ENCODE data around the gene CENATAC.

DNA sequence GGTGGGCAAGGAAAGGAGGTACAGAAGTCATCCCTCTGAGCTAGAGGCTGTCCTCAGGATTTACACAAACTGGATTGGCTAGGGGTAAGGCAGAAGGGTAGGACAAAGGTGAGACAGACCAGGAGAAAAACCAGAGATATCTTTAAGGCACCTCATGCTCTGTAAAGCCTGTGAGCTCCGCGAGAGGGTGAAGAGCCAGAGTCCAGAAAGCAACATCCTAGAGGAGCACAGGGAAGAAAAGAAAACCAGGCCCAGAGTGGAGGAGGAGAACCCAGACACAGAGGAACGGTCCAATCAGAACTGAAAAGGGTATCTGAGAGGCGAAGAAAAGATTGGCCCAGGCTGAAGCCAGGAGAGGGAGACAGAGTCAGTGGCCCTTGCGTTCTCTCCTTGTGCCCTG lies 27.6 kb downstream of the CENATAC start:
- TF ChIP-seq, protein P1, sequence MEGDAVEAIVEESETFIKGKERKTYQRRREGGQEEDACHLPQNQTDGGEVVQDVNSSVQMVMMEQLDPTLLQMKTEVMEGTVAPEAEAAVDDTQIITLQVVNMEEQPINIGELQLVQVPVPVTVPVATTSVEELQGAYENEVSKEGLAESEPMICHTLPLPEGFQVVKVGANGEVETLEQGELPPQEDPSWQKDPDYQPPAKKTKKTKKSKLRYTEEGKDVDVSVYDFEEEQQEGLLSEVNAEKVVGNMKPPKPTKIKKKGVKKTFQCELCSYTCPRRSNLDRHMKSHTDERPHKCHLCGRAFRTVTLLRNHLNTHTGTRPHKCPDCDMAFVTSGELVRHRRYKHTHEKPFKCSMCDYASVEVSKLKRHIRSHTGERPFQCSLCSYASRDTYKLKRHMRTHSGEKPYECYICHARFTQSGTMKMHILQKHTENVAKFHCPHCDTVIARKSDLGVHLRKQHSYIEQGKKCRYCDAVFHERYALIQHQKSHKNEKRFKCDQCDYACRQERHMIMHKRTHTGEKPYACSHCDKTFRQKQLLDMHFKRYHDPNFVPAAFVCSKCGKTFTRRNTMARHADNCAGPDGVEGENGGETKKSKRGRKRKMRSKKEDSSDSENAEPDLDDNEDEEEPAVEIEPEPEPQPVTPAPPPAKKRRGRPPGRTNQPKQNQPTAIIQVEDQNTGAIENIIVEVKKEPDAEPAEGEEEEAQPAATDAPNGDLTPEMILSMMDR (conservative IDR thresholded peaks at IDR 0.05; ENCODE audit: low read length) = no peak
- no peak for TF ChIP-seq EZH2phosphoT487 (IDR thresholded peaks at IDR 0.05; ENCODE audit: borderline replicate concordance, low read depth, low read length)
